ENCODE results near the gene BPIFB2. TPM values are rescaled to one million over a fixed set of nuclear protein-coding genes. Genes with fewer than 3 reads are reported as not detected.
A peak's percentile ranks its signal among the peaks of the same experiment; 100 is the strongest.

BPIFB2 gene
- total and polyA plus RNA-seq, 10 of the 15 experiments (the other 5 are each of a cell fraction or from before 2014, with no cell fraction given), result not detected

DNA sequence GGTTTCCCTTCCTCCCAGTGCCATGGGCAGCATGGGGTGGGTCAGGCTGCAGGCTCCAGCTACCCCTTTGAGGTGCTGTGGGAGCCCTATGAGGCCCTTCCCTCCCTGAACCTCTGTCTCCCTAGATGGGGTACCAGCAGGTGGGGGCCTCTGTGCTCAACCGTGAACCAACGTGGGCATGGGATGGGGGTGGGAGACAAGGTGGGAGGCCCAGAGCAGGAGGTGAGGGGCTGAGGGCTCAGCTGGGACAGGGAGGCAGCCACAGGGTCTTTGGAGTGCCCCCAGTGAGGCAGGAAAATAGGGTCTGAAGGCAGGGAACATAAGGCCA lies 36.6 kb upstream of the BPIFB2 start (continued):
- TF ChIP-seq ASH2L (IDR thresholded peaks at IDR 0.05; ENCODE audit: borderline replicate concordance, low read depth), result no peak
- TF ChIP-seq CEBPB (IDR thresholded peaks at IDR 0.05; ENCODE audit: borderline replicate concordance in 1 of 2, low read depth in 2 of 2, low read length in 2 of 2), result no peak
- TF ChIP-seq, protein P1, sequence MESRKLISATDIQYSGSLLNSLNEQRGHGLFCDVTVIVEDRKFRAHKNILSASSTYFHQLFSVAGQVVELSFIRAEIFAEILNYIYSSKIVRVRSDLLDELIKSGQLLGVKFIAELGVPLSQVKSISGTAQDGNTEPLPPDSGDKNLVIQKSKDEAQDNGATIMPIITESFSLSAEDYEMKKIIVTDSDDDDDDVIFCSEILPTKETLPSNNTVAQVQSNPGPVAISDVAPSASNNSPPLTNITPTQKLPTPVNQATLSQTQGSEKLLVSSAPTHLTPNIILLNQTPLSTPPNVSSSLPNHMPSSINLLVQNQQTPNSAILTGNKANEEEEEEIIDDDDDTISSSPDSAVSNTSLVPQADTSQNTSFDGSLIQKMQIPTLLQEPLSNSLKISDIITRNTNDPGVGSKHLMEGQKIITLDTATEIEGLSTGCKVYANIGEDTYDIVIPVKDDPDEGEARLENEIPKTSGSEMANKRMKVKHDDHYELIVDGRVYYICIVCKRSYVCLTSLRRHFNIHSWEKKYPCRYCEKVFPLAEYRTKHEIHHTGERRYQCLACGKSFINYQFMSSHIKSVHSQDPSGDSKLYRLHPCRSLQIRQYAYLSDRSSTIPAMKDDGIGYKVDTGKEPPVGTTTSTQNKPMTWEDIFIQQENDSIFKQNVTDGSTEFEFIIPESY (IDR thresholded peaks at IDR 0.05), result no peak
- no peak for TF ChIP-seq BACH1 (IDR thresholded peaks at IDR 0.05; ENCODE audit: borderline replicate concordance)

DNA sequence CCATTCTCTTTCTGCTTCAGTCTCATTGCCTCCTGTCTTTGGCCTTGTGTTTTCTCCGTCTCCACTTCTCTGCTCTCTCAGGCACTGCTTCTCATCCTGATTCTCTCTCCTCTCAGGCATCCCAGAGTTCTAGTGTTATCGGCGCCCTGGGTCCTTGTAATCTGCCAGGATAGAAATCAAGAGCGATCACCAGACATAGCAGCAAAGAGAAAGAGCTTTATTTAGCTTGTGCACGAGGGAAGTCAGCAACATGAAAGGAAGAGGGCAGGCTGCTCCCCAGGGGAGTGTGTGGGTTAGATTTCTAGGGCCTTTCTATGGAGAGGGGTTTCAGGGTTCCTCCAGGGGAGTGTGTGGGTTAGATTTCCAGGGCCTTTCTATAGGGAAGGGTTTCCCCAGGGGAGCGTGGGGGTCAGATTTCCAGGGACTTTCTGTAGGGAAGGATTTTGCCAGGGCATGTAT lies 35.8 kb upstream of the BPIFB2 start:
- DNase-seq (ENCODE audit: low read depth, low spot score) (peak; percentile 20), FAIRE-seq (peak; percentile 47), ATAC-seq (peak; percentile 51)
- intact Hi-C loops (cut with micrococcal nuclease; ENCODE audit: unreplicated experiment), result no loop called here
- BruUV-seq (replicated peaks), result no TSS peak
- ChIA-PET RAD21 (ENCODE audit: unreplicated experiment) (interaction anchor here (1.0 kb wide), 1 partner anchor 26 kb away, joined by 3 read pairs; no protein-coding TSS in a partner anchor), SMC1A (ENCODE audit: uncharacterized antibody, unreplicated experiment) (no interaction called here), CTCF (interaction anchor here (1.4 to 1.5 kb wide), 2 partner anchors 33 to 70 kb away, joined by 4 read pairs; no protein-coding TSS in a partner anchor), POLR2A (no interaction called here)
- Histone ChIP-seq H3K4me2 (ENCODE audit: control insufficient read depth, insufficient read depth) (peak overlapping the region; percentile 73), H3K9ac (ENCODE audit: control insufficient read depth, insufficient read depth, low read length) (peak overlapping the region; percentile 67), H3K27me3 (replicated peaks in 1 of 2; ENCODE audit: control insufficient read depth in 2 of 2, insufficient read depth in 2 of 2, low read length in 1 of 2) (no peaks in the 10 kb centered on the region), H3K27ac (ENCODE audit: control insufficient read depth, insufficient read depth) (peak overlapping the region; percentile 97), H3K4me3 (no peak overlapping the region), H4K20me1 (ENCODE audit: control insufficient read depth, insufficient read depth) (no peaks in the 10 kb centered on the region), H2AFZ (ENCODE audit: control insufficient read depth, low read depth, low read length) (peak overlapping the region; percentile 91), H3K4me1 (ENCODE audit: control insufficient read depth, insufficient read depth, low read length) (peaks cover 37% of the 10 kb centered on the region), H3K36me3 (ENCODE audit: control insufficient read depth in 2 of 2, insufficient read depth in 2 of 2, low read length in 1 of 2) (no peaks in the 10 kb centered on the region), H3K9me3 (replicated peaks; ENCODE audit: control insufficient read depth, insufficient read depth, low read length) (peaks cover 4% of the 10 kb centered on the region; the same call in 2 of the 3 replicates), H3K79me2 (ENCODE audit: control insufficient read depth, insufficient read depth, low read length) (no peaks in the 10 kb centered on the region; the same call in 1 of the 2 replicates)
- in situ Hi-C loops (cut with MboI), result no loop called here
- TF ChIP-seq HDGF (IDR thresholded peaks at IDR 0.05) (0 out of 2 replicates have a peak, but pooled peaks have one; percentile 37), TBL1XR1 (IDR thresholded peaks at IDR 0.05; ENCODE audit: low read depth, low read length) (no peak), ESRRA (IDR thresholded peaks at IDR 0.05; ENCODE audit: low read length) (no peak), MTA3 (IDR thresholded peaks at IDR 0.05; ENCODE audit: borderline replicate concordance, low read length) (peak; percentile 36; the same call in 1 of the 2 replicates), MEF2B (IDR thresholded peaks at IDR 0.05; ENCODE audit: partially characterized antibody, poor library complexity, severe bottlenecking) (peak; percentile 72), FOXM1 (IDR thresholded peaks at IDR 0.05; ENCODE audit: low read depth, low read length) (no peak), POLR2AphosphoS2 (IDR thresholded peaks at IDR 0.05; ENCODE audit: low read depth, low read length) (no peak), HDAC6 (IDR thresholded peaks at IDR 0.05; ENCODE audit: unreplicated experiment) (no peak), BCL11A (IDR thresholded peaks at IDR 0.05; ENCODE audit: low read depth, low read length) (no peak)
- TF ChIP-seq, protein P2, sequence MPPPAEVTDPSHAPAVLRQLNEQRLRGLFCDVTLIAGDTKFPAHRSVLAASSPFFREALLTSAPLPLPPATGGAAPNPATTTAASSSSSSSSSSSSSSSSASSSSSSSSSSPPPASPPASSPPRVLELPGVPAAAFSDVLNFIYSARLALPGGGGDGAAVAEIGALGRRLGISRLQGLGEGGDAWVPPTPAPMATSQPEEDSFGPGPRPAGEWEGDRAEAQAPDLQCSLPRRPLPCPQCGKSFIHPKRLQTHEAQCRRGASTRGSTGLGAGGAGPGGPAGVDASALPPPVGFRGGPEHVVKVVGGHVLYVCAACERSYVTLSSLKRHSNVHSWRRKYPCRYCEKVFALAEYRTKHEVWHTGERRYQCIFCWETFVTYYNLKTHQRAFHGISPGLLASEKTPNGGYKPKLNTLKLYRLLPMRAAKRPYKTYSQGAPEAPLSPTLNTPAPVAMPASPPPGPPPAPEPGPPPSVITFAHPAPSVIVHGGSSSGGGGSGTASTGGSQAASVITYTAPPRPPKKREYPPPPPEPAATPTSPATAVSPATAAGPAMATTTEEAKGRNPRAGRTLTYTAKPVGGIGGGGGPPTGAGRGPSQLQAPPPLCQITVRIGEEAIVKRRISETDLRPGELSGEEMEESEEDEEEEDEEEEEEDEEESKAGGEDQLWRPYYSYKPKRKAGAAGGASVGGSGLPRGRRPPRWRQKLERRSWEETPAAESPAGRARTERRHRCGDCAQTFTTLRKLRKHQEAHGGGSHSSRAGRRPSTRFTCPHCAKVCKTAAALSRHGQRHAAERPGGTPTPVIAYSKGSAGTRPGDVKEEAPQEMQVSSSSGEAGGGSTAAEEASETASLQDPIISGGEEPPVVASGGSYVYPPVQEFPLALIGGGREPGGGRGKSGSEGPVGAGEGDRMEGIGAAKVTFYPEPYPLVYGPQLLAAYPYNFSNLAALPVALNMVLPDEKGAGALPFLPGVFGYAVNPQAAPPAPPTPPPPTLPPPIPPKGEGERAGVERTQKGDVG (CRISPR knock-in tag; IDR thresholded peaks at IDR 0.05), result no peak
- WGBS (ENCODE audit: insufficient coverage, insufficient replicate concordance, low lambda C conversion rate, missing lambda C conversion rate), result 12% methylated on average over 6 of the region's 6 CpGs

All from GM12878 (cell line).